Activated CD8-positive, alpha-beta memory T cell treated with anti-CD3 and anti-CD28 coated beads for 36 hours (primary cell): ENCODE results near the gene DCPS. TPM values are rescaled to one million over a fixed set of nuclear protein-coding genes. Genes with fewer than 3 reads are reported as not detected.
"Not testable (repeated sequence)": the region's sequence is repeated elsewhere in the genome, so short reads cannot be mapped to it uniquely, and the experiment has no call there.

Source experiments
- CTCF ChIA-PET: fragments of 350-600 bp; sonication (Branson Sonifier 250); formaldehyde crosslinking; loops from one replicate; lab custom pipeline; 2021; ENCODE audit warnings: antibody characterized with exemption; lab: Charles Lee
- POLR2A ChIA-PET: fragments of 350-600 bp; sonication (Branson Sonifier 250); formaldehyde crosslinking; loops from one replicate; lab custom pipeline; 2021; ENCODE audit warnings: antibody characterized with exemption; lab: Charles Lee
- total RNA-seq, 2 experiments: library from RNA; stranded (reverse); gene quantifications; one replicate each; pipeline ENCODE4 v1.2.3, GENCODE V29; 2021

The DCPS gene
- total RNA-seq, 2 experiments from 2014 or later: 39.2 to 39.3 TPM

DNA sequence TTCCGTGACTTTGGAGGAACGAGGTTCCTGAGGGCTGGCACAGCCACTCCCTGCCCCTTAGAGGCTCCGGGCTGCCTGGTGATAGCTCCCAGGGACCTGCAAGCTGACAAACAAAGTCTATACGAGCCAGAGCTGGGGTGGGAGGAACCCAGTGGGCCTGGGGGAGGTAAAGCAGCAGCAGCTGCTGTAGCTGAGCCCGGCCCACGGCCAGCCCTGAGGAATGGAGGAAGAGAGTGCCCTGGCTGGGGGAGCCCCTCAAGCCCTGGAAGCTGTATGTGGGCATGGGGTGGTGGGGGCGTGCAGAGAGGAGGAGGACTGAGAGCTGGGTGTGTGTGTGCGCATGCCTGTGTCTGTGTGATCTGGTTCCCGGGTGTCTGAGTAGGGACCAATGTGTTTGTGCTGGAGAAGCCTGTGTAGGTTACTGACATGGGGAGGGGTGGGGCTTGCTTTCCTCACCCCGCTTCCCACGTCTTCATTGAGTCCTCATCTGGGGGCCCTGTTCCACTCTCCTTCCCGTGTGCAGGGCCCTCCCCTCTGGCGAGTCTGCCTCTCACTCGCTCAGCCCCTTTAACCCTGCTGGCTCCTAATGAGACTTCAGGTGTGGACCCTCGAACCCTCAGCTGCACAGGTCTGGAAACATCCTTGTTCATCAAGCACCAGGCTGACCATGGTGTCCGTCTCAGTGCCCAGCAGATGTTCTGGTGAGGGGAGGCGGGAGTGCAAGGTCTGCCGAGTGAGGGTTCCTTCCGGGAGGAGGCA lies 62.4 kb downstream of the DCPS start:
- ChIA-PET POLR2A (no interaction called here), CTCF (no interaction called here)

DNA sequence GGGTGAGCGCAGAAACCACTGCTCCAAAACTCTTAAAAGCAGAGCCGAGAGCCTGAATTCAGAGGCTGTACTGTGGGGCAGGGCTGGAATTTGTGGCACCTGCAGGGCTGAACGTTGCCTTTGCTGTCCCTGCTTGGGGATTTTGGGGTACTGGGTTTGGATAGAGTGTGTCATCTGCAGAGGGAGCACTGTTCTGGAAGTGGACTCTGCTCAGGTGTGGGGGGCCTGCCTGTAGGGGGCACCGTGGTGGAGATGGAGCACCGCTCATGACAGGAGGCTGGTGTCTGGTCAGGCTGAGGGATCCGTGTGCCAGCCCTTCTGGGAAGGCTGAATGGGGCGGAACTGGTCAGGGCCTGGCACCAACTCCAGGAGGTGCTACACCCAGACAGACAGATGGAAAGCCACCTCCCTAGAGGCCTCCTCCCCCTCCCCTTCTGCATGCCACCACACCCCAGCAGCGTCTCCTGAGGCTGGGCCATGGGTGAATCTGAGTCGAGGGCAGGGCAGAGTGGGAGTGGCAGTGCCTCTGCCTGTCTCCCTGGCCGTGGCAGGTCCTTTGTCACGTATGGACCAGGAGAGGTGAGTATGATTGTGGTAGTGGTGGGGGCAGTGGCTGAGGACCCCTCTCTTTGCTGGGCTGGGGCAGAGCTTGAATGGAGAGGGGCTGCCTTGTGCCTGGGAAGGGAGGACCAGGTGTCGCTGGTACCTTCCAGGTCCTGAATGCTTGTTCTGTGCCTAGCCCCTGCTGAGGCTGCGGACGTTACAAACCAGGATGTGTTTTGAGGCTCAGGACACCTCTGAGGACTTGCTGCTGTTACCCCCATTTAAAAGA lies 63.2 kb downstream of the DCPS start:
- CTCF ChIA-PET, POLR2A ChIA-PET: not testable (repeated sequence)

DNA sequence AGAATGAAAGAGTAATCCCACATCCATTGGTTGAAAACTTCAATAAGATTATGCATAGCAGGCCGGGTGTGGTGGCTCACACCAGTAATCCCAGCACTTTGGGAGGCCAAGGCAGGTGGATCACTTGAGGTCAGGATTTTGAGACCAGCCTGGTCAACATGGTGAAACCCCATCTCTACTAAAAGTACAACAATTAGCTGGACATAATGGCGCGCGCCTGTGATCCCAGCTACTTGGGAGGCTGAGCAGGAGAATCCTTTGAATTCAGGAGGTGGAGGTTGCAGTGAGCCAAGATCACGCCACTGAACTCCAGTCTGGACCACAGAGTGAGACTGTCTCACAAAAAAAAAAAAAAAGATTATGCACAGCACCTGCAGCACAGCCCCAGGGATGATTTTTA lies 63.9 kb downstream of the DCPS start:
- POLR2A ChIA-PET, CTCF ChIA-PET: not testable (repeated sequence)

DNA sequence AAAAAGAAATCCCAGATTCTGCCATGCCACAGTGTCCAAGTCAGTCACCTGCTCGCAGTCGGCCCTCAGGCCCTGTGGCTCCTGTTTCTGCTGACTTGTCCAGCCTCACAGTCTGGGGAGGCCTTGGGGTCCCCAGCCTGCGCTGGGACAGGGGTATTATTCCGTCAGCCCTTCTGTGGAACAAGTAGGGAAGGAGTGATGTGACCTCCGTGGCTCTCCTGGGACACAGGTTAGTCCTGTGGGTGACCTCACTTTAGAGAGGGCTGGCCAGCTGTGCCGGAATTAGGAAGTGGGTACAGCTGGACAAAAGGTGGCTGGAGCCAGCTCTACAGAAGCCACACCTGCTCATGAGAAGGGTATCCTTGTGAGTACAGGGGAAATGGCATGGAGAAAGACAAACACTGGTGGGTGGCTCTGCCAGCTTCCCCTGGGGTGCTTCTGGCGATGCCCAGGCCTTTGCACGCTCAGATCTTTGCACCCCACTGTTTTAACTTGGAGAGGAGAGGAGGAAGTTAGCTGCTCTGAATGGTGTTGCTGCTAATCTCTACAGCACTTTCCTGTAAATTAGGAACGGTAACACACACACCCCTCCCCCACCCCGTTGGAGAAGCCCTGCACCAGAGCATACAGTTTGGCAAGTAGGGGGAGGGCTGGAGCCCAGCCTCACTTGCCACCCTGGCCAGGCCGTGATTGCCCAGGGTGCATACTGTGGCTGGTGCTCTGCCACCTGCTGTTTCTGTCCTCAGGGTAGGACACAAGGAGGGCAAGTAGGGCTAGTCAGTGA lies 64.7 kb downstream of the DCPS start:
- POLR2A ChIA-PET, CTCF ChIA-PET: not testable (repeated sequence)

DNA sequence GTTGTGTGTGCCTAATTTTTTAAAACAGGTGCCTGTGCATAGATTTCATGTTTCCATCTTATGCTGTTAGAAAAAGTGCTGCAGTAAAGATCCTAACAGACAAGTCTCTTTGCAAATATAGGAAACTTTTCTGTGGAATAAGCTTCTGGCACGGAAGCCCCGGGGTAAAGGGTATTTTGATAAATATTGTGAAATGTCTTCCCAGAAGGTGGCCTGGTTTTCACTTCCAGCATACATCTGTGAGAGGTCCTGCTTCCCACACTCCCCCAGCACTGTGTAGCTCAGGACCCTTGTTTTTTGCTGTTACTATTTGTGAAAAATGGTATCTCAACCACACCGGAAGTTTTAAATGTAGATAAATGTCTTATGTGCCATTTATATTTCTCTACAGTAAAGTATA lies 66.2 kb downstream of the DCPS start:
- CTCF ChIA-PET: interaction anchor here (0.6 to 1.3 kb wide), 2 partner anchors 111 to 424 kb away, joined by 3 to 4 read pairs; partner anchors contain the start of gene VSIG10L2
- POLR2A ChIA-PET: no interaction called here

DNA sequence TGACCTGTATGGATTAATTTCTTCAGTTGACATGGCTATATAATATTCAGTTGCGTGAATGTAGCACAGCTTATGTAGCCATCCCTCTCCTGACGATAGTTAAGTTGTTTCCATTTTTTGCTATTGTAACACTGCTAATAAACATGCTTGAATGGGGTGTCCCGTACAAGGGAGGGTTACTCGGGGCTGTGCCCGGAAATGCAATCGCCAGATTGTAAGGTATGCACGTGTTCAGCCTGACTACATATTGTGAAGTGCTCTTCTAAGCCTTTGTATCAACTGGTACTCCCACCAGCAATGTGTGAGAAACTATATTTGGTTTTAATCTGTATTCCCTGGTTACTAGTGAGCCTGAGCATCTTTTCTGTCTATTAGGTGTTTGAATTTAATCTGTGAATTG lies 67.7 kb downstream of the DCPS start:
- POLR2A ChIA-PET: no interaction called here
- CTCF ChIA-PET: interaction anchor here (0.5 kb wide), 1 partner anchor 30 kb away, joined by 3 read pairs; no protein-coding TSS in a partner anchor

DNA sequence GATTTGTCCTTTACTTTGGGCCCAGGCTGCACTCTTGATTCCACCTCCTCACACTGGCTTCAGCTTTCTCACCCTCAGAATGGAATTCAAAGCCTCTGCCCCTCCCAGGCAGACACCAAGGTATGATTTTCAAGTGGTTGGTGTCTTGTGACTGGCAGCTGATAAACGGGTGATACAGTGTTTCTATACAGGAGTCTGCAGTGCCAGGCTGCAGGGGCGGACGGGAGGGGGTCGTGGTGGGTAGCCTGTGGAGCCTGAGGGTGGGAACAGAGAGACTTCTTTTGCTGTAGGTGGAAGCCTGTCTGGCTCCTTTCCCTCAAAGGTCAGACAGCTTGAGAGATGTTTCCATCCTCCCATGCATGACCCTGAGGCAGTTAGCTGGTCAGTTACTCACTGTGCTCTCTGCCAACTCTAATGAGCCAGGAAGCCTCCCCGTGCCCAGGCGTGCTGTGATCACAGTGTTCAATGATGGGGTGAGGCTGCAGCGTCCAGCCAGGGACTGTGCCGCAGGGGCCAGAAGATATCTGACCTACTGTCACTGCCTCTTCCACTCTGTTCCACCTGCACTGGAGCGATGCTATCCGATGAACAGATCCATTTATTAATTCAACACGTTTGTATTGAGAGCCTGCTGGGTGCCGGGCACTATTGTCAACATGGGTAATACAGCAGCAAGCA lies 69.7 kb downstream of the DCPS start:
- POLR2A ChIA-PET, CTCF ChIA-PET: not testable (repeated sequence)

DNA sequence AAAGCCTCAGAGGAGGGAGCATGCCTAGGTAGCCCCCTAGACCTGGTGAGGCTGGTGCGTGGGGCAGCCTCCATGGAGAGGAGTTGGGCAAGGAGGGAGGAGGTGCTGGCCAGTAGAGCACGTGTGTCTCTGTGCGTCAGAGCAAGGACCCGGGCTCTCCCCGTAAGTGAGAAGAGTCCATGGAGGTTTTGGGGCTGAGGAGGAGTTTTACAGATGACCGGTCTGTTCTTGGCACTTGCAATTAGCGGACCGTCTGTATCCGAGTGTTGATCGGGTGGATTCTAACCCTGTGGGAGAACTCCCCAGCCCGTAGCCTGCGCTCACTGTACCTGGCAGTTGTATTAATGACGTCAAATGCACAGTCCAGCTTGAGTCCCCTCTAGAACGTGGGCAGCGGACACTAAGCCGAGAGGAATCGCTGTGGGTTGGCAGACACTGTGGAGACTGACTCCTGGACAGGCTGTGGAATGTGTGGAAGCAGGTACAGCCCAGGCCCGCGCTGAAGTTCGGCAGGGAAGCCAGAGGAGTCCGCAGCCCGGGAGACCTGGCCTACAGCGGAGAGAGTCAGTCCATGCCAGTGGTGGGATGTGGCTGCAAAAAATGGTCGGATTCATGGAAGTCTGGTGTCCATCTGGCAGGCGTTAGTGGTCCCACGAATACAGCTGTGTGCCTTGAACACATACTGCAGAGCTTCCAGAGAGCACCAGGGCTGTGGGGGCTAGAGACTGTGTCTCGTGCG lies 70.9 kb downstream of the DCPS start:
- CTCF ChIA-PET, POLR2A ChIA-PET: not testable (repeated sequence)

DNA sequence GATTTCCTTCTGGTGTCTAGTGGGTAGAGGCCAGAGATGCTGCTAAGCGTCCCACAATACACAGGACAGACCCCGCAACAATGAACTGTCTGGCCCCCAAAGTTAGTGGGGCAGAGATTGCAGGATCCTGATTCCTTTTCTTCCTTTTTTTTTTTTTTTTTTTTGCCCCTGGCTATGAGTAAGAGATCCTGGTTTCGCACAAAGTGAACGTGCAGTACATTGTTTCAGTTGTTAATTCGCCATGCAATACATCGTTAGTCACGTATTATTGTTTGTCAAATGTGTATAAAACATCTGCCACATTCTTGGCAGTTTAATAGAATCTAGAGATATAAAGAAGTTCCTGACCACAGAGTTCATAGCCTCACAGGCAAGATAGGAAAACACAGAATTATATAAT lies 71.9 kb downstream of the DCPS start:
- POLR2A ChIA-PET: no interaction called here

DNA sequence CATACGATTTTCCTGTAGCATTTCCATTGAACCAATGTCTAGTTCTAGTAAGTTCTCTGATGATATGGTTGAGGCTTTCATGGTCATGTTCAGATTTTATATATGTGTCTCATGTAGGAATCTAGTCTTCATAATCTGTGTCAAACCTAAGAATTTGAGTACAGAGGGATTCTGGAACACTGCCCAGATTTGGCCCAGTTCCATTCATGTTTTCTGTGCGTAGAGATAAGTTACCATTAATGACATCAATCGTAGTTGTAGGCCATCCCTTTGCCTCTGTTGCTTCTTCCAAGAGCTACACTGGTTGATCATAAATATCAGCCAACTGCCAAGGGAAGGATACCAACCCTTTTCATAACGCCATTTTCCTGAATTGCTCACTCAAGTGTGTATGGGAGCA lies 74.9 kb downstream of the DCPS start:
- ChIA-PET CTCF (no interaction called here), POLR2A (no interaction called here)

More for the DNA sequence above, 71.9 kb downstream of the DCPS start:
- CTCF ChIA-PET: no interaction called here

DNA sequence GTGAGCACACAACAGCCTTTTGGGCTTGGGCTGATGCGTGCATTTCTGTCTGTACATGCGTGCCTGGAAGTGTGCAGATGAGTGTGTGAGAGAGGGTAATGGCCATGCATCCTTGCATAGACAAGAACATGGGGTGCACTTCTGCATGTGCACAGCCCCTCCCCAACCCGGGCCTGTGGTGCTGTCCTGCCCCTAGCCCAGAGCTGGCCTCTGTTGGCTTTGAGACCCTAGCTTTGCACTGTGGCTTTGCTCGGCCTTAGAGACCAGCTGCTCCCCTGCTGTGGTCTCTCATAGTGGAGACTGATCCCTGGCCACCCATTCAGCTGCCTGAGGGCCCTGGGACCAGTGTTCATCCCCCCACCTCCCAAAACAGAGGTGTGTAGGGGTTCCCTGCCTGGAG lies 77.0 kb downstream of the DCPS start:
- CTCF ChIA-PET: no interaction called here
- POLR2A ChIA-PET: no interaction called here

DNA sequence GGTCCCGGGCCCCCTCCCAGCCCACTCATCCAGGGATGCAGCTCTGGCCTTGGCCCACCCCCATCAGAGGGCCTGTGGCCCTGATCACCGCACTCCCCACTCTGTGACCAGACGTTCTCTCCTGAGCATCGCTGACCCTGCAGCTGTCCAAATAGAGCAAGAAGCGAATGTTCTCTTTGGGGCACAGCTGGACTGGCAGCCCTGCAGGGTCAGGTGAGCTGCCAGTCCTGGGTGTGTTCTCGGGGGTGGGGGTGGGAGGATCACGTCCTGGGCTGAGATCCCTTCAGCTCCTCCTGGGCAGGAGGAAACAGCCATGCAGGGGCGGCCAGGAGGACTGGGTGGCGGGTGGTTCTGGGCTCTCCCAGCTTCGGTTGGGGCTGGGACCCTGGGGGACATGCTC lies 78.1 kb downstream of the DCPS start:
- POLR2A ChIA-PET, CTCF ChIA-PET: not testable (repeated sequence)

DNA sequence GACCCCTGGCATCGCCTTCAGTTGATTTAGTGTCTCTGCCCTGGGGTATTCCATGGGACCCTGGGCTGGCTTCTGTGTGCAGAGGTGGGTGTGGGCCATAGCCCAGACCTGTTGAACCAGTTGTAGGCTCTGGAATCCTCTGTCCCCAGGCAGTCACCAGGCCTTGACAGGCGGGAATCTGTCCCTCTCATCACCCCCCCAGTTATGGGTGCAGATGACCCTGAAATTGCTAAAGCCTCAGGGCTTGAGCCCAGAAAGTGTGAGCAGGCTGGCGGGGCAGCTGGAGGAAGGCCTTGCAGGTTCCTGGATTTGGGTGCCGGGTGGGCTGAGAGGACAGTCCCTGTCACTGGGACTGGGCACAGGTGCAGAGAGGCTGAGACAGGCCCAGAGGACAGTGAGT lies 78.8 kb downstream of the DCPS start:
- POLR2A ChIA-PET, CTCF ChIA-PET: not testable (repeated sequence)

DNA sequence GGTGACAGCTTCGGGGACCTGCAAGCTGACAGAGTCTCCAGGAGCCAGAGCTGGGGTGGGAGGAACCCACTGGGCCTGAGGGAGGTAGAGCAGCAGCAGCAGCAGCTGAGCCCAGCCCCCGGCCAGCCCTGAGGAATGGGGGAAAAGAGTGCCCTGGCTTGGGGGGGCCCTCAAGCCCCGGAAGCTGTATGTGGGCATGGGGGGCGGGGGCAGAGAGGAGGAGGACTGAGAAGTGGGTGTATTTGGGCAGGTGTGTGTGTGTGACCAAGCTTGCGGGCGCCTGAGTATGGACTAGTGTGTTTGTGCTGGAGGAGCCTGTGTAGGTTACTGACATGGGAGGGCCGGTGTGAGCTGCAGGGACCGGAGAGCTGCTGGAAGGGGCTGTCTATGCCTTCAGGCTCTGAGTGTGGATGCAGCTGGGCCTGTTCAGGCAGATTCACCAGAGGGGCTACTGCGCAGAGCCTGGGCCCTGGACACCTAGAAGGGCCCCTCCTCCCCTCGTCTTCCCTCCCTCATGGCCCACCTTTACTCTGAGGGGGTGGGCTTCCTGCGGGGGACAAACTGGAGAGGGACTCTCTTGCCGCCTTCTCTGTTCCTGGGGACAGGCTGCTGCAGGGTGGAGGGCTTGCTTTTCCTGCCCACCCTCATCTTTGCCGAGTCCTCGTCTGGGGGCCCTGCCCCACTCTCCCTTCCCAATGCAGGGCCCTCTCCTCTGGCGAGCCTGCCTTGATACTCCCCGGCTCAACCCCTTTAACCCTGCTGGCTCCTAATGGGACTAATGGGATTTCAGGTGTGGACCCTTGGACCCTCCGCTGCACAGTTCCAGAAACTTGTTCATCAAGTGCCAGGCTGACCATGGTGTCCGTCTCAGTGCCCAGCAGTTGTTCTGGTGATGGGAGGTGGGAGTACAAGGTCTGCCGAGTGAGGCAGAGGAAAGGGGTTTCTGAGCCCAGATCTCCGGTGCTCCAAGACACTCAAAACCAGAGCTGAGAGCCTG lies 79.8 kb downstream of the DCPS start:
- CTCF ChIA-PET: no interaction called here
- POLR2A ChIA-PET: no interaction called here

DNA sequence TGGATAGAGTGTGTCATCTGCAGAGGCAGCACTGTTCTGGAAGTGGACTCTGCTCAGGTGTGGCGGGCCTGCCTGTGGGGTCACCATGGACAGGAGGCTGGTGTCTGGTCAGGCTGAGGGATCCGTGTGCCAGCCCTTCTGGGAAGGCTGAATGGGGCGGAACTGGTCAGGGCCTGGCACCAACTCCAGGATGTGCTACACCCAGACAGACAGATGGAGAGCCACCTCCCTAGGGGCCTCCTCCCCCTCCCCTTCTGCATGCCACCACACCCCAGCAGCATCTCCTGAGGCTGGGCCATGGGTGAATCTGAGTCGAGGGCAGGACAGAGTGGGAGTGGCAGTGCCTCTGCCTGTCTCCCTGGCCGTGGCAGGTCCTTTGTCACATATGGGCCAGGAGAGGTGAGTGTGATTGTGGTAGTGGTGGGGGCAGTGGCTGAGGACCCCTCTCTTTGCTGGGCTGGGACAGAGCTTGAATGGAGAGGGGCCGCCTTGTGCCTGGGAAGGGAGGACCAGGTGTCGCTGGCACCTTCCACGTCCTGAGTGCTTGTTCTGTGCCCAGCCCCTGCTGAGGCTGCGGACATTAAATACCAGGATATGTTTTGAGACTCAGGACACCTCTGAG lies 80.7 kb downstream of the DCPS start:
- ChIA-PET CTCF (no interaction called here), POLR2A (no interaction called here)

DNA sequence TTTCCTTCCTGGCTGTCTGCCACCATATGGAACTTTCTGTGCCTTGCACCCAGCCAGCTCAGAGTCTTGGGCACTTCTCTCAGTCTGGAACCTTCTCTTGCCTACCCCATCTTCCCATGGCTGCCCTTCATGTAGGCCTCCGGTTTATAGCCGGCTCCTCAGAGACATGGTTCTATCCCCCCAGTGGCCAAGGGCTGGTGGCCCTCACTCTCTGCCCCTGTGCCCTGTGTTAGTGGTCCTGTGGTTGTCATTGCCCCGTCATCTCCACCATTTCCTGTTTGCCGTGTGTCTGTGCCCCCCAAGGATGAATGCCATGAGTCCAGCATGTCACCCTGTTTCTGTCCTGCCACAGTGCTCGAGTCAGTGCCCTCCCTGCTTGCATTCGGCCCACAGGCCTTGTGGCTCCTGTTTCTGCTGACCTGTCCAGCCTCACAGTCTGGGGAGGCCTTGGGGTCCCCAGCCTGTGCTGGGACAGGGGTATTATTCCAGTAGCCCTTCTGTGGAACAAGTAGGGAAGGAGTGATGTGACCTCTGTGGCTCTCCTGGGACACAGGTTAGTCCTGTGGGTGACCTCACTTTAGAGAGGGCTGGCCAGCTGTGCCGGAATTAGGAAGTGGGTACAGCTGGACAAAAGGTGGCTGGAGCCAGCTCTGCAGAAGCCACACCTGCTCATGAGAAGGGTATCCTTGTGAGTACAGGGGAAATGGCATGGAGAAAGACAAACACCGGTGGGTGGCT lies 82.3 kb downstream of the DCPS start:
- CTCF ChIA-PET: no interaction called here
- POLR2A ChIA-PET: no interaction called here

DNA sequence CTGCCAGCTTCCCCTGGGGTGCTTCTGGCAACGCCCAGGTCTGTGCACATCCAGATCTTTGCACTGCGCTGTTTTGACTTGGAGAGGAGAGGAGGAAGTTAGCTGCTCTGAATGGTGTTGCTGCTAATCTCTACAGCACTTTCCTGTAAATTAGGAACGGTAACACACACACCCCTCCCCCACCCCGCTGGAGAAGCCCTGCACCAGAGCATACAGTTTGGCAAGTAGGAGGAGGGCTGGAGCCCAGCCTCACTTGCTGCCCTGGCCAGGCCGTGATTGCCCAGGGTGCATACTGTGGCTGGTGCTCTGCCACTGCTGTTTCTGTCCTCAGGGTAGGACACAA lies 82.8 kb downstream of the DCPS start:
- POLR2A ChIA-PET, CTCF ChIA-PET: not testable (repeated sequence)
